Measurements from ENCODE around the gene ADAP1.
"Not testable (repeated sequence)": the region's sequence is repeated elsewhere in the genome, so short reads cannot be mapped to it uniquely, and the experiment has no call there.

The ADAP1 gene

DNA sequence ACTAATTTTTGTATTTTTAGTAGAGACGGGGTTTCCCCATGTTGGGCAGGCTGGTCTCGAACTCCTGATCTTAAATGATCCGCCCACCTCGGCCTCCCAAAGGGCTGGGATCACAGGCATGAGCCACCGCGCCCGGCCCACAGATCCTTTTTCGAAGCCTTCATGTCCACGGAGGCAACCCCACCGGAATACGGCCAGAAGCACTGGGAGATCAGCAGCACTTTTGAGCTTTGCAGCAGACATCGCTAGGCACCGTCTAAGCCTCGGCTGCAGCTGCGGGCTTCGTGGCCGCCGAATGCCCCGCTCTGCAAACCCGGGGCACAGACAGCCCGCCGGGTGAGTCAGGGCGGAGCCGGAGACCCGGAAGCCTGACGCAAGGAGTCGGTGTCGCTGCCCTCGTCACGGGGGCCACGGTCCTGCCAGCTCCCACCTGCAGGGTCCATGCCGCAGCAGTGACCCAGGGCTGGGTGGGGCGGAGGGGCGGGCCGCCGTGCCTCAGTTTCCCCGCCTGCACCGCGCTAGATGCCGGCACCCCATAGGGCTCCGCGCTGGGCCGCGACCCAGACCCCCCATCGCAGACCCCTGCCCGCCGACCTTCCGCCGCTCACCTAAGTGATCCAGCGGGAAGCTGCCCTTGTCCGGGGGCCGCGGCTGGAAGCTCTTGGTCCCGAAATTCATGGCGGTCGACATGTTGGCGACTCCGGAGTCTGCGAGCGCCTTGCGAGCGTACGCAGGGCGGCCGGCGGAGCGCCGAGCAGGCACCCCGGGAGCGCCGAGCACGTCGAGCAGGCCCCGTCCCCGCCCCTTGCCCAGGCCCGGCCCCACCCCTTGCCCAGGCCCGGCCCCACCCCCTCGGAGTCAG lies 20.6 kb upstream of the ADAP1 start, which contains the start of gene COX19:
COX19 (minus strand) TSS at position 730 of the 862 bp plus-strand sequence; CDS start at position 690, 40 bp downstream.
- peak; percentile 82 for DNase-seq (ENCODE audit: low read depth)

DNA sequence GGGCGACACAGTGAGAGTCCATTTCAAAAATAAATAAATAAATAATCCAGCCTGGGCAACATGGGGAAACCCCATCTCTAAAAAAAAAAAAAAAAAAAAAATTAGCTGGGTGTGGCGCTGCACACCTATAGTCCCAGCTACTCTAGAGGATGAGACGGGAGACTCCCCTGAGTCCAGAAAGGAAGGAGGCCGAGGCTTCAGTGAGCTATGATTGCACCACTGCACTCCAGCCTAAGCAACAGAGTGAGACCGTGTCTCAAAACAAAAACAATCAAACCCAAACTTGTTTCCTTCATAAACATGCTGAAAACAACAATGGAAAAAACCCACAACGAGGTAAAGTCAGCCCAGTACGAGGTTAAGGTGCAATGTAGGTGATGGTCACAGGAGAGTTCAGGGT lies 19.7 kb upstream of the ADAP1 start:
- no peak for DNase-seq (ENCODE audit: low read depth)

DNA sequence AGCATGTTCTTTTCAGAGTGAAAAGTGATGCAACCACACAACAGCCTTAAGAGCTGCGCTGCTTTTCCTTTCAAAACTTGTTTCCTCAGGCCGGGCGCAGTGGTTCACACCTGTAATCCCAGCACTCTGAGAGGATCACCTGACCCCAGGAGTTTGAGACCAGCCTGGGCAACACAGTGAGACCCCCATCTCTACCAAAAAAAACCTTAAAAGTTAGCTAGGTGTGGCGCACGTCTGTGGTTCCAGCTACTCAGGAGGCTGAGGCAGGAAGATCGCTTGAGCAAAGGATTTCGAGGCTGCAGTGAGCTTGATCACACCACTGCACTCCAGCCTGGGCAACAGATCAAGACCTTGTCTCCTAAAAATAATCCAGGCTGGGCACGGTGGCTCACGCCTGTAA lies 18.8 kb upstream of the ADAP1 start:
- no peak for DNase-seq (ENCODE audit: low read depth)

DNA sequence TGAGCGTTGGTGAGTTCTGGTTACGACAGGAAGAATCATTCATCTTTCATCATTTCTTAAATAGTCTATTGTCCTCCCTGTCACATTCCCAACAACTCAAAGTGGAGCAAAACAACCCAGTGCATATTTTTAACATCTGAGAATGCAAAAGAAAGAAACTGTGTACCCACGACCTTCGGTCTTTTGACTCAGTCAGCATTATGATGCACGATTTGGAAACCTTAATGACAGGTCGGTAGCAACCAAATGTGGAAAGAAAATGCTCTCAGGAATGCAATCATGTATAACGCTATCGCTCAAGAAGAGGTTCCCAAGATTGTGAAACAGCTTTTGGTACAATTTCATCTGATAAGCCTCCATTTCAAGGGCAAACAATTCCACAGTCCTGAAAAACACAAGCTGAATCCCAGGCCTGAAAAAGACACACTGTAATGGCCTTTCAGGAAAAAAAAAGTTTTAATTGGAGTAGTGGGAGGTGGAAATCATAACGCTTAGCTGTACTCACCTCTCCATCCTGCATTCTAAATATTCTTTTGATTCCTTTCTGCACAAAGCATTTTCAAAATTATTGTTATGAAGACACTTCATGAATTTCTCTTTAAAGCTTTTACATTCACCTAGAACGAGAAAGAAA lies 18.3 kb upstream of the ADAP1 start:
- DNase-seq (ENCODE audit: low read depth) = no peak

DNA sequence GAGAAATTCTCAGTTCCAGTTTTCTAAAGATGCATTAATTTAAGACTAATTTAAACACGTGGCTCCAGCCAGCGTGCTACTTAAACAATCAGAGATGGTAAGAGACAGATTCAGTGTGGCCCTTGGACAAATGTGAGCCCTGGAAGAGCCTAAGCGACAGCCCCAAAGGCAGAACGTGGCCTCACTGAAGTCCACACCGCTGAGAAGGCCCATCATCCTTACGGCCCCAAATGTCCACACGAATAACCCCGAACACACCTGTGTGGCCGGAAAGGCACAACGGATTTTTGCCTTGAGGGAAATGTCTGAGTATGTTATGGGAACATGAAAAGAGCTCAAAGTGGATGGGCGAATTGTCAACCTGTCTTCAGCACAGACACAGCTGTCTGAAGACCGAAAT lies 17.6 kb upstream of the ADAP1 start:
- no peak for DNase-seq (ENCODE audit: low read depth)

DNA sequence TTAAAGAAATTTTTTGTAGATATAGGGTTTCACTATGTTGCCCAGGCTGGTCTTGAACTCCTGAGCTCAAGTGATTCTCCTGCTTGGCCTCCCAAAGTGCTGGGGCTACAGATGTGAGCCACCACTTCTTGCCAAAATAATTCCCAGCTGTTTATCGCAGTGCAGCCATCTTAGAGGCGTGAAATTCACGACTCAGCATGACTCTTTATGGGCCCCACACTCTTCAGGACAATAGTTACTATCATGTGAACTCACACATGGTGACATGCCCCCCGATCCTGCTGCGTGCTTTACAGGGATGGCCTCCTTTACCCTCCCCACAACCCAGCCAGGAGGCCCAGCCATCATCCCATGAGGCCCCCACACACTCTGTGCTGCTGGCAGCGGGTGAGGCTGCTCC lies 16.3 kb upstream of the ADAP1 start:
- no peak for DNase-seq (ENCODE audit: low read depth)

DNA sequence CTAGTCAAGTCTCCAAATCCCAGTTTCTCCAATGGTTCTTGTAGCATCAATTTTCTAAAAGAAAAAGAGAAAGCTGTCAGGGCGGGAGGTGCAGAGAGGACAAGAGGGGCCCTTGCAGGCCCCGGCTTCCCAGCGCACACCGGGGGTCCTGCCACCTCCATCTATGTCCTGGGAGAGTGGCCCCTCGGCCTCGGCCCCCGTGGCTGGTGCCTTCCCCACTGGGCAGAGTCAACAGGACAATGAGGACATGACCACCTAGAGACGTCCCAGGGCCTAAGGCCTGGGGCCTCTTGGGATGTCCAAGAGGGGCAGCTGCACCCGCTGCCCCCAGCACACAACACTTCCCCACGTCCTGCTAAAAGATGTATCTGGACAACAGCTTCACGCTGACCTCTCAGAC lies 14.9 kb upstream of the ADAP1 start:
- no peak for DNase-seq (ENCODE audit: low read depth)

DNA sequence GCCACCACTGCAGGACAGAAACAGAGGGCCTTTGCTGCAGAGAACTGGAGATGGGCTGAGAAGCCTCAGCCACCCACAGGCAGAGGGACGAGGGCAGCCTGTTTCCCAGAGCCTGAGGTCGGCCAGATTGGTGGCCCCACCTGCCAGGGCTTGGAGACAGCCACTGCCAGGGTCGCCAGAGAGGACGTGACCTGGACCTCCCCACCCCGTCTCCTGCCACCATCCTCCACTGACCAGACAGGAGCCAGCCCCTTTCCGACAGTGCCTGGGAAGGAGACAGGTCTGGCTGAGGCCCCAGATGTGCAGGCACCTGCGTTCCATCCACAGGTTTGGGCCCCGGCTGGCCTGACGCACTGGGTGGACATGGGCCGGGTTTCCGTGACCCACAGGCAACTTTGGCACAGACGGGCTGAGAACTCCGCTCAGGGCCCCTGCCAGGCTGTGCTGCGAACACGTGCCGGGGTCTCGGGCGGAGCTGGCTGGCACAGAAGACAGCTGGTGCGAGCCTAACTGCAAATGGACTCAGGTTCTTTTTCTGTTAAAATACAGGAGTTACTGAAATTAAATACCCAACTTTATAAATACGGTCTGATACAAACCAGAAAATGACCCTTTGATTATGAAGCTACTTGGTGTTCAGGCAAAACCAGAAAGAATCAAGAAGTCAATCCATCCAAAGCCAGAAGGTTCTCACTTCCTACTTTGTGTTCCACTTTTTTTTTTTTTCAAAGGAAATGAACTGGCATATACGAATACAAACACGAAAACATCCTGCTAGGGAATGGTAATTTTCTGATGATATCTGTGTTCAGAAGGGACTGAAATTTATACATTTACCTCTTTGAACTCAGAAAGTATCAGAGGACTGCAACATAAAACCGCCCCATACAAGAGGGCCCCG lies 14.0 kb upstream of the ADAP1 start:
- no peak for DNase-seq (ENCODE audit: low read depth)

DNA sequence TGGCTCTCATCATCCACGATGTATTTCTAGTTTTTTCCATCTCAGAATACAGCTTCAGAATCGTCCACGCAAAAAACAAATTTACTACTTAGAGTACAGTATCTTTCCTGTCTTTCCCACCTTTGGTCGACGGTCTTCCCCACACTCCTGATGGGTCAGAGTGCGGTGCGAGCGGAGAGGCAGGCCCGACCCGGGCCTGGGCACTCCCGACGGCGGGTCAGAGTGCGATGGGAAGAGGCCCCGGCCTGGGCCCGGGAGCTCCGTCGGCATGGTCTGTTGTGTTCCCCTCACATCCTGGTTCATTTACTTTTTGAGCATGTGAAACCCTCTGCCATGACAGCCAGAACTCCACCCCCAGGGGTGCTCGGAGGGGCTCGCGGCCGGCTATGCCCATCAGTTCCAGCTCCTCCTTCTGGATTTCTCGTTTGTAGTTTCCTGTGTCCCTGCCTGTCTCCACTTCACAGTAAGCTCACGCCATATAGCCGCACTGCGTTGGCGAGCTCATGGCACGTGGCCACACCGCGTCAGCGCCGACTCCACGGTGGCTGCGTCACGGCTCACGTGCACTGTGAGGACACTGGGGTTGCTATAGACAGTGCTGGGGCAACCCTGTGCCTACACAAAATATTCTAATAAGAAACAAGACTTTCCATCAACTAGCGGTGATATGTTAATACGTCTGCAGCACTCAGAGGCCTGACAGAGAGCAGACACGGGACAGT lies 13.0 kb upstream of the ADAP1 start:
- no peak for DNase-seq (ENCODE audit: low read depth)

DNA sequence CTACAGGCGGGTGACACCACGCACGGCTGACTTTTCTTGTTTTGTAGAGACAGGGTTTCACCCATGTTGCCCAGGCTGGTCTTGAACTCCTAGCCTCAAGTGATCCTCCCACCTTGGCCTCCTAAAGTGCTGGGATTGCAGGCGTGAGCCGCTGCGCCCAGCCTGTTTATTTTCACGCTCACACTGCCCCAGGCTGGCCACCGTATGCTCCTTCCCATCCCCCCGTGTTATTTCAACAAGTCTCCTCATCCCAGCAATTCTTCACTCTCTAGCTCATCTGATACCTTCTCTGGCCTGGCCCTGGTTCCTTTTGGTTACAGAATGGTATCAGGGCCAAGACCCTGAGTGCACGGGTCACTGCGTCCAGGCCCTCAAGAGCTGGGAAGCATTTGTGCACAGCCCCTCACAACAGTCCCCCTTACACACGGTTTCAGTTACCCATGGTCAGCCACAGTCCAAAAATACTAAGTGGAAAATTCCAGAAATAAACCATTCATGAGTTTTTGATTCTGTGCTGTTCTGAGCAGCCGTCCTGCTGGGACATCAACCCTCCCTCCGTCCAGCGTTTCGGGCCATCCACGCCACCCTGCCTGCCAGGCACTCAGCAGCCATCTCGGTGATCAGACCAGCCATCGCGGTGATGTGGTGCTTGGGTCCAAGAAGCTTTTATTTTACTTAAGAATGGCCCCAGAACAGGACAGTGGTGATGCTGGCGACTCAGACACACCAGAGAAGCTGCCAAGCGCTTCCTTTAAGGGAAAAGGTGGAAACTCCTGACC lies 12.0 kb upstream of the ADAP1 start:
- DNase-seq (ENCODE audit: low read depth) = no peak

DNA sequence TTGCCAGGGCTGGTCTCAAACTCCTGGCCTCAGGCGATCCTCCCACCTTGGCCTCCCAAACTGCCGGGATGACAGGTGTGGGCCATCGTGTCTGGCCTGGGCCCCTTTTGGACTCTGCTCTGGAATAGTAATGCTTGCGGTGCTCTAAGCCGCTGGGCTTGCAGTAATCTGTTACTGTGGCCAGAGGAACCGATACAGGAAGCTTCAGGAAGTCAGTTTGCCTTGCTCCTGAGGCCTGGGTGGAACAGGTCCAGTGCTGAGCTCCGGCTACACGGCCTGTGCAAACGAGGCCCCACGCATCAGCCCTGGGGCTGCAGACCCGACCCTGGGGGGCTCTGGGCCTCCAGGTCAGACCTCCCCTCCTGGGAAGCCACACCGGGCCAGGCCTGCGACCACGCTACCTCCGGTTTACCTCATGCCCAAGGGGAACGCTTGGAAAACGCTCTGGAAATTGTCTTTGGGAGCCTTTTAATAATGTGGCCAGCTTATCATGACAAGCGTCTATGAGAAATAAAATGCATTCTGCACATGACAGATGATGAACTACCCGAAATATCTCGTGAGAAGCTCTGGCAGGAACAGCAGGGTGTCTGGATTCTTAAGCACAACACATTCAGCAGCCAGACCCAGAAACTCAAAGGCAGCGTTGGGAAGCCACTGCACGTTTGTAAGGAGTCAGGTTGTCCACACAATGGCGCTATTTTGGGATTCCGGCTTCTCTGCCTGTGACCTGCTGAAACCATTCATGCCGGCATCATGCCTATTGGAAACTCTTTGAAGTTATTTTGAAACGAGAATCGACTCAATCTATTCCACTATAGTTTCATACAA lies 10.1 kb upstream of the ADAP1 start:
- DNase-seq (ENCODE audit: low read depth) = no peak

DNA sequence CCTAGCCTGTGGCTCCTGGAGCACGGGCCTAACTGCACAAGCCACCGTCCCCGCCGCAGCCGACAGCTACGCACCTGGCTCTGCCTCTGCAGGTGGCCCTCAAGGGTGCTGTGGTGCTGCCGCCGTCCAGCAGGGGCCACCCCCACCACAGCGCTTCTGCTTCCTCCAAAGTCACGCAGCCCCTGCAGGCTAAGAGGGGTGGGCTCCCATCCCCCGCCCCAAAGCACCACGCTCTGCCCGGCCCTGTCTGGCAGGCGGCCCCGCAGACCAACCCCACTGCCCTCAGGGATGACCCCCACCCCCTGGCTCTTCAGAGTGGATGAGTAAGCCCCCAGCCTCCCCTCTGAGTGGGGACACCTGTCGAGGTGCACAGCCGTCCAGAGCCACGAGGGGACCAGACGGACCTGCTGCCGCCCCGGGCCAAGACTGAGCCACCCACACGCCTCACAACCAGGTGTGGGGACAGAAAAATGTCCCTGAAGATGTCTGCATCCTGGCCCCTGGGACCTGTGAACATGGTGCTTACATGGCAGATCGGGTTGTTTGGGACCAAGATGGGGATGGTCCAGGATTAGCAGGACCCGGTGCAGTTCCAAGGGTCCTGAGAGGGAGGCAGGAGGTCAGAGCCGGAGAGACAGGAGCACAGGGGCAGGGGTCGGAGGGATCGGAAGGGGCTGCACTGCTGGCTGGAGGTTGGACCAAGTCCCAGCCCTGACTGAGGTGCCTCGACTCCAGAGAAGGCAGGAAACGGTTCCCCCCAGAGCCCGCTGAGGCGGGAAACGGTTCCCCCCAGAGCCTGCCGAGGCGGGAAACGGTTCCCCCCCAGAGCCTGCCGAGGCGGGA lies 9.0 kb upstream of the ADAP1 start:
- DNase-seq (ENCODE audit: low read depth) = no peak

DNA sequence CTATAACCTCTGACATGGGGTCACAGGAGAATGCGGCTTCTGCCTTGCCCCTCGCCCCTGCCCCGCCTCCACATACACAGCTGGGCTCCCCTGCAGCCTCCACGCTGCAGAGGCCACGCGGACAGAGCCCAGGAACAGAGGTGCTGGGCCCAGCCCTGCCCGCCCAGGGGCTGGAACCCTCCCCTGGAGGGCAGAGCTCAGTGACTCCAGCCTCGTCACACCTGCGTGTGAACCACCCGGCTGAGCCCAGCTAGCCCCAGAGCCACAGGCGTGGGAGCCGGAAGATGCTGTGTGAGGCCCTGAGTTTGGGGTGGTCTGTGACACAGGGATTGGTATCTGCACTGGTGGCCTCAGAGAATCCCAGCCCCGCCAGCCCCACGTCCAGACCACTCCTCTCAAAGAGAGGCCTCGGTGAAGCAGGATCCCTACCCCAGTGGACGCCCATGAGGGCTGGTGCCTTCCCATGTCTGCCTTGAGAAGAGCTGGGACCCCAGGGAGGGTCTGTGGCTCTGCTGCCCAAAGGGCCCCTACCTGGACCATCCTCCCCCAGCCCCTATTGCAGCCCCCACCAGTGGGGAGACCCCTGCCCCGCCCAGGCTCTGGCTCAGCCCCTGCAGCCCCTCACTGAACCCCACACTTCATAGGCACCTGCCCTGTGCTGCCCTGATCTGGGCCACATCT lies 8.1 kb upstream of the ADAP1 start:
- no peak for DNase-seq (ENCODE audit: low read depth)

DNA sequence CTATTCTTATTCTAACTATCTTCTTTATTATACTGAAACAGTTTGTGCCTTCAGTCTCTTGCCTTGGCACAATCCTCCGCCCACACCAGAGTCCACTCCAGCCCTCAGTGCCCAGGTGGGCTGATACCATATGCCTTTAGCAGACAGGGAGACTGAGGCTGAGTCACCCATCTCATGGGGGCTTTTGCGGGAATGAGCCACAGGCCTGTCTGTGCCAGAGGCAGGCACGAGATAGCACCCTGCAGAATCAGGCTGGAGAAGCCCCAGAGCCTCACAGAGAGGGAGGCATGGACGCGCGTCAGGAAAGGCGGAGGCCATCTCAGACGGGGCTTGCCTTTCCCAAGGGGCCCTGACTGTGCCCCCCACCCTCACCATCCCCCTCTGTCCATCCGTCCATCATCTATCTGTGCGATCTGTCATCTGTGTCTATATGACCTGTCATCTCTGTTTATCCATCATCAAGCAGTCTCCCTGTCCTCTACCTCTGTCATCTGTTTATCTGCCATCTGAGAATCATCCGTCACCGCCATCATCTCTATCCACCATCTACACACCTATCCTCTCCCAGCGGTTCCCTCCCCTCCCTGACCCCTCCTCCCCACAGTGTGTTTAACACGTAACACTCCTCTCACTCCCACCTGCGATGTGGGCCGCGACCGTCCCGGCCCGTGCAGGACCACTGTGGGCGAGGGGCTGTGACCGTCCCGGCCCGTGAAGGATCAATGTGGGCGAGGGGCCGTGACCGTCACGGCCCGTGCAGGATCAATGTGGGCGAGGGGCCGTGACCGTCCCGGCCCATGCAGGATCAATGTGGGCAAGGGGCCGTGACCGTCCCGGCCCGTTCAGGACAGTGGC lies 7.3 kb upstream of the ADAP1 start:
- no peak for DNase-seq (ENCODE audit: low read depth)

DNA sequence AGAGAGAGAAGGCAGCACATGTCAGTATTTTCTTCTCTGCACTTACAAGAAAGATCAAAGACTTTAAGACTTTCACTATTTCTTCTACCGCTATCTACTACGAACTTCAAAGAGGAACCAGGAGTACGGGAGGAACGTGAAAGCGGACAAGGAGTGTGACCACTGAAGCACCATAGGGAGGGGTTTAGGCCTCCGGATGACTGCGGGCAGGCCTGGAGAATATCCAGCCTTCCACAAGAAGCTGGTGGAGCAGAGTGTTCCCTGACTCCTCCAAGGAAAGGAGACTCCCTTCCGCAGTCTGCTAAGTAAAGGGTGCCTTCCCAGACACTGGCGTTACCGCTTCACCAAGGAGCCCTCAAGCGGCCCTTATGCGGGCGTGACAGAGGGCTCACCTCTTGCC lies 6.5 kb upstream of the ADAP1 start:
- DNase-seq (ENCODE audit: low read depth) = not testable (repeated sequence)

DNA sequence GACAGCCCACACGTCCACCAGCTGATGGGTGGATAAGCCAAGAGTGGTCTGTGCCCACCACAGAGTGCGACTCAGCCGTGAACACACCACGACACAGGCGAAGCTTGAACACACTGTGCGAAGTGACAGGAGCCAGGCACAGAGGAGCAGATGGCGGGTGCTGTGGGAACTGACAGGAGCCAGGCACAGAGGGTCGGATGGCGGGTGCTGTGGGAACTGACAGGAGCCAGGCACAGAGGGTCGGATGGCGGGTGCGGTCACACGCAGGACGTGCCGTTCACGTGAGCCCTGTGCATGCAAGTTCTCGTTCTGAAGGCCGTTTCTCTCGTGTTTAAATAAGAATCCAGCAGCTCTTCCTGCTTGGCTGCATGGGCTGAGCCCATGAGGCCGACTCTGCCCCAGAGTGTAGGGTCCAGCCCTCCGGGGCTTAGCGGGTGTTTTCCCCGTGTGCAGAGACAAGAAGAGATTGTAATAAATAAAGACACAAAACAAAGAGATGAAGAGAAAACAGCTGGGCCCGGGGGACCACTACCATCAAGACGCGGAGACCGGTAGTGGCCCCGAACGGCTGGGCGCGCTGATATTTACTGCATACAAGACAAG lies 5.9 kb upstream of the ADAP1 start:
- no peak for DNase-seq (ENCODE audit: low read depth)

DNA sequence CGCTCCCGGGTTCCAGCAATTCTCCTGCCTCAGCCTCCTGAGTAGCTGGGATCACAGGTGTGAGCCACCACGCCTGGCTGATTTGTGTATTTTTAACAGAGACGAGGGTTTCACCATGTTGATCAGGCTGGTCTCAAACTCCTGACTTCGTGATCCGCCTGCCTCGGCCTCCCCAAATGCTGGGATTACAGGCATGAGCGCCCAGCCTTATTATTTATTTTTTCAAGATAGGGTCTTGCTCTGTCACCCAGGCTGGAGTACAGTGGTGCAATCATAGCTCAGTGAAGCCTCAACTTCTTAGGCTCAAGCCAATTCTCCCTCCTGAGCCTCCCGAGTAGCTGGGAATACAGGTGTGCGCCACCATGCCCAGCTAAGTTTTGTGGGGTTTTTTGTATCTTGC lies 5.3 kb upstream of the ADAP1 start:
- not testable (repeated sequence) for DNase-seq (ENCODE audit: low read depth)

All from stimulated activated CD8-positive, alpha-beta memory T cell treated with anti-CD3 and anti-CD28 coated beads, Interleukin-12 subunit alpha, Interleukin-12 subunit beta, amount 100 ng/mL, for 4 hours (primary cell).